Measurements from ENCODE around the gene NT5M.
A peak's percentile ranks its signal among the peaks of the same experiment; 100 is the strongest.
"Not testable (repeated sequence)": the region's sequence is repeated elsewhere in the genome, so short reads cannot be mapped to it uniquely, and the experiment has no call there.

The NT5M gene

GRCh38 chr17:17303010-17303846, at the start of gene NT5M:
Gene NT5M (plus strand): TSS chr17:17303373. CDS start chr17:17303551, 178 bp downstream.
- Mint-ChIP-seq H3K4me1 (peaks cover 65% of the 10 kb centered on the region), H3K4me3 (peak within 1 kb of the TSS; percentile 85 to 88), H3K27me3 (no peaks in the 10 kb centered on the region), H3K27ac (peak within 1 kb of the TSS in 1 of 2 donors; percentile 95), H3K9me3 (peaks cover under 1 to 2% of the 10 kb centered on the region in 2 donors)
- ATAC-seq (peak; percentile 77), DNase-seq (peak; percentile 70 to 82)

GRCh38 chr17:17253406-17253805, 49.8 kb upstream of the NT5M start:
- no peak overlapping the region for H3K4me3 Mint-ChIP-seq
- DNase-seq (no peak), ATAC-seq (no peak)
- H3K9me3 Mint-ChIP-seq, result no peaks in the 10 kb centered on the region
- no peaks in the 10 kb centered on the region for H3K4me1 Mint-ChIP-seq
- H3K27ac Mint-ChIP-seq, result no peak overlapping the region
- no peaks in the 10 kb centered on the region for H3K27me3 Mint-ChIP-seq

- ATAC-seq, result no peak
These were observed 49.1 kb upstream of the NT5M start for GRCh38 chr17:17254036-17254435.

GRCh38 chr17:17255689-17256088, 47.5 kb upstream of the NT5M start:
- ATAC-seq, H3K27ac Mint-ChIP-seq, DNase-seq, H3K9me3 Mint-ChIP-seq, H3K4me3 Mint-ChIP-seq, H3K27me3 Mint-ChIP-seq, H3K4me1 Mint-ChIP-seq: not testable (repeated sequence)

More at GRCh38 chr17:17254036-17254435, 49.1 kb upstream of the NT5M start:
- Mint-ChIP-seq H3K4me1 (no peaks in the 10 kb centered on the region), H3K27ac (no peak overlapping the region), H3K27me3 (no peaks in the 10 kb centered on the region), H3K4me3 (no peak overlapping the region), H3K9me3 (no peaks in the 10 kb centered on the region)
- DNase-seq, result no peak

GRCh38 chr17:17256316-17256715, 46.9 kb upstream of the NT5M start:
- Mint-ChIP-seq H3K4me1 (no peaks in the 10 kb centered on the region), H3K27ac (no peak overlapping the region), H3K4me3 (no peak overlapping the region), H3K9me3 (no peaks in the 10 kb centered on the region), H3K27me3 (no peaks in the 10 kb centered on the region)
- ATAC-seq, result no peak
- no peak for DNase-seq

GRCh38 chr17:17258011-17258410, 45.2 kb upstream of the NT5M start:
- Mint-ChIP-seq H3K27me3 (no peaks in the 10 kb centered on the region), H3K27ac (peak overlapping the region in 1 of 2 donors; percentile 89), H3K4me3 (no peak overlapping the region), H3K4me1 (no peaks in the 10 kb centered on the region), H3K9me3 (no peaks in the 10 kb centered on the region)
- ATAC-seq (no peak), DNase-seq (no peak)

- H3K4me3 Mint-ChIP-seq, result no peak overlapping the region
- ATAC-seq, result no peak
- H3K27me3 Mint-ChIP-seq, result no peaks in the 10 kb centered on the region
- H3K9me3 Mint-ChIP-seq, result no peaks in the 10 kb centered on the region
- peak overlapping the region in 1 of 2 donors; percentile 21 for H3K27ac Mint-ChIP-seq
- DNase-seq, result no peak
- H3K4me1 Mint-ChIP-seq, result no peaks in the 10 kb centered on the region
These were observed 44.2 kb upstream of the NT5M start for GRCh38 chr17:17258998-17259397.

- Mint-ChIP-seq H3K27ac (peak overlapping the region in 1 of 2 donors; percentile 54), H3K27me3 (no peaks in the 10 kb centered on the region), H3K9me3 (no peaks in the 10 kb centered on the region), H3K4me3 (no peak overlapping the region), H3K4me1 (no peaks in the 10 kb centered on the region)
- ATAC-seq, result no peak
- DNase-seq, result no peak
These were observed 38.7 kb upstream of the NT5M start for GRCh38 chr17:17264430-17264829.

GRCh38 chr17:17269926-17270773, 33.0 kb upstream of the NT5M start:
- Mint-ChIP-seq H3K4me3 (no peak overlapping the region), H3K27me3 (no peaks in the 10 kb centered on the region), H3K27ac (no peak overlapping the region), H3K4me1 (peaks cover 6% of the 10 kb centered on the region), H3K9me3 (no peaks in the 10 kb centered on the region)
- ATAC-seq (no peak), DNase-seq (peak in 1 of 2 donors; percentile 30)

- no peaks in the 10 kb centered on the region for H3K9me3 Mint-ChIP-seq
- ATAC-seq (no peak), DNase-seq (no peak)
- peaks cover 28% of the 10 kb centered on the region for H3K4me1 Mint-ChIP-seq
- H3K27me3 Mint-ChIP-seq, result no peaks in the 10 kb centered on the region
- H3K27ac Mint-ChIP-seq, result peak overlapping the region in 1 of 2 donors; percentile 2
- H3K4me3 Mint-ChIP-seq, result no peak overlapping the region
These were observed 27.2 kb upstream of the NT5M start for GRCh38 chr17:17275971-17276370.

GRCh38 chr17:17277431-17277830, 25.7 kb upstream of the NT5M start:
- peak overlapping the region in 1 of 2 donors; percentile 48 for H3K27ac Mint-ChIP-seq
- not testable (repeated sequence) for ATAC-seq, H3K4me3 Mint-ChIP-seq, H3K27me3 Mint-ChIP-seq, DNase-seq, H3K9me3 Mint-ChIP-seq
- H3K4me1 Mint-ChIP-seq, result peaks cover 40% of the 10 kb centered on the region

GRCh38 chr17:17279316-17279715, 23.9 kb upstream of the NT5M start:
- no peaks in the 10 kb centered on the region for H3K27me3 Mint-ChIP-seq
- DNase-seq (no peak), ATAC-seq (no peak)

GRCh38 chr17:17280613-17281549, 22.3 kb upstream of the NT5M start, which contains the start of gene COPS3:
Gene COPS3 (minus strand): TSS chr17:17281246. CDS start chr17:17281186, 60 bp downstream.
- Mint-ChIP-seq H3K4me1 (peaks cover 35% of the 10 kb centered on the region), H3K27ac (peak within 1 kb of the TSS; percentile 91 to 98), H3K4me3 (peak within 1 kb of the TSS; percentile 83 to 96), H3K27me3 (no peaks in the 10 kb centered on the region), H3K9me3 (no peaks in the 10 kb centered on the region)
- ATAC-seq (peak; percentile 97), DNase-seq (peak; percentile 95 to 97)

More at GRCh38 chr17:17279316-17279715, 23.9 kb upstream of the NT5M start:
- Mint-ChIP-seq H3K27ac (peak overlapping the region; percentile 77 to 79), H3K9me3 (no peaks in the 10 kb centered on the region), H3K4me1 (peaks cover 41% of the 10 kb centered on the region), H3K4me3 (peak overlapping the region; percentile 83 to 96)

GRCh38 chr17:17285951-17286350, 17.2 kb upstream of the NT5M start:
- Mint-ChIP-seq H3K27ac (no peak overlapping the region), H3K9me3 (no peaks in the 10 kb centered on the region), H3K27me3 (no peaks in the 10 kb centered on the region), H3K4me3 (no peak overlapping the region), H3K4me1 (peaks cover 13% of the 10 kb centered on the region)
- ATAC-seq (no peak), DNase-seq (no peak)

- DNase-seq (no peak), ATAC-seq (no peak)
- no peak overlapping the region for H3K4me3 Mint-ChIP-seq
- H3K9me3 Mint-ChIP-seq, result no peaks in the 10 kb centered on the region
- H3K4me1 Mint-ChIP-seq, result no peaks in the 10 kb centered on the region
- no peak overlapping the region for H3K27ac Mint-ChIP-seq
- H3K27me3 Mint-ChIP-seq, result no peaks in the 10 kb centered on the region
These were observed 14.1 kb upstream of the NT5M start for GRCh38 chr17:17289086-17289485.

Data from stimulated activated naive CD8-positive, alpha-beta T cell treated with anti-CD3 and anti-CD28 coated beads, Interleukin-15, amount 100 ng/mL, for 72 hours (primary cell).